H9 (cell line): ENCODE data around the gene BFSP1. TPM values are rescaled to one million over a fixed set of nuclear protein-coding genes. Genes with fewer than 3 reads are reported as not detected.
A peak's percentile ranks its signal among the peaks of the same experiment; 100 is the strongest.

Experiments used
- DNase-seq: peaks from one replicate; pipeline ENCODE4 v3.0.0-alpha.2; 2017
- H2AFZ ChIP-seq: one replicate; pipeline ENCODE4 v1.6.1; 2013; ENCODE audit warnings: mild to moderate bottlenecking, low read length, control low read depth, moderate library complexity
- H2AK5ac ChIP-seq: 2 replicates; pipeline ENCODE4 v1.6.1; 2013; ENCODE audit warnings: low read length, control low read depth, mixed read lengths; ENCODE audit not compliant: insufficient read length
- H2BK120ac ChIP-seq: one replicate; pipeline ENCODE4 v1.6.1; 2013; ENCODE audit warnings: low read depth, mild to moderate bottlenecking, low read length, control low read depth, inconsistent platforms; ENCODE audit not compliant: poor library complexity, severe bottlenecking
- H2BK12ac ChIP-seq: 2 replicates; pipeline ENCODE4 v1.6.1; 2013; ENCODE audit warnings: low read length, control low read depth, mixed read lengths, low read depth; ENCODE audit not compliant: insufficient read length
- H2BK15ac ChIP-seq: 2 replicates; pipeline ENCODE4 v1.6.1; 2013; ENCODE audit warnings: low read depth, low read length, control low read depth
- H2BK20ac ChIP-seq: one replicate; pipeline ENCODE4 v1.6.1; 2013; ENCODE audit warnings: low read depth, mild to moderate bottlenecking, low read length, control low read depth, inconsistent platforms; ENCODE audit not compliant: poor library complexity, severe bottlenecking
- H2BK5ac ChIP-seq: 2 replicates; pipeline ENCODE4 v1.6.1; 2013; ENCODE audit warnings: low read length, control low read depth, mixed read lengths; ENCODE audit not compliant: insufficient read length
- H3K14ac ChIP-seq: 2 replicates; pipeline ENCODE4 v1.6.1; 2013; ENCODE audit warnings: low read length, control low read depth; ENCODE audit not compliant: insufficient read depth
- H3K18ac ChIP-seq: 2 replicates; pipeline ENCODE4 v1.6.1; 2013; ENCODE audit warnings: low read depth, mild to moderate bottlenecking, mixed read lengths, low read length, control low read depth; ENCODE audit not compliant: insufficient read length
- H3K23ac ChIP-seq: 2 replicates; pipeline ENCODE4 v1.6.1; 2013; ENCODE audit warnings: low read length, control low read depth, mixed read lengths, low read depth; ENCODE audit not compliant: insufficient read length
- H3K23me2 ChIP-seq: 2 replicates; pipeline ENCODE4 v1.6.1; 2013; ENCODE audit warnings: low read depth, mild to moderate bottlenecking, mixed read lengths, low read length, control low read depth; ENCODE audit not compliant: insufficient read length, poor library complexity, severe bottlenecking
- H3K27ac ChIP-seq: 2 replicates; pipeline ENCODE4 v1.5.1; 2013; ENCODE audit warnings: low read length, control low read depth, mixed read lengths, low read depth; ENCODE audit not compliant: insufficient read length
- H3K27me3 ChIP-seq: 2 replicates; pipeline ENCODE4 v1.6.1; 2013; ENCODE audit warnings: low read length, control low read depth, inconsistent platforms; ENCODE audit not compliant: insufficient read depth
- H3K4ac ChIP-seq: 2 replicates; pipeline ENCODE4 v1.6.1; 2013; ENCODE audit warnings: low read depth, mild to moderate bottlenecking, control low read depth, inconsistent platforms, low read length, moderate library complexity
- H3K4me1 ChIP-seq: 2 replicates; pipeline ENCODE4 v1.6.1; 2013; ENCODE audit warnings: low read length, control low read depth, inconsistent platforms; ENCODE audit not compliant: insufficient read depth
- H3K4me2 ChIP-seq: 2 replicates; pipeline ENCODE4 v1.6.1; 2013; ENCODE audit warnings: low read length, control low read depth, mixed read lengths; ENCODE audit not compliant: insufficient read length, insufficient read depth
- H3K56ac ChIP-seq: 2 replicates; pipeline ENCODE4 v1.6.1; 2013; ENCODE audit warnings: low read depth, mild to moderate bottlenecking, mixed read lengths, low read length, control low read depth; ENCODE audit not compliant: insufficient read length
- H3K79me1 ChIP-seq: 2 replicates; pipeline ENCODE4 v1.6.1; 2013; ENCODE audit warnings: low read depth, mild to moderate bottlenecking, moderate library complexity, low read length, control low read depth, inconsistent platforms; ENCODE audit not compliant: insufficient read depth, poor library complexity, severe bottlenecking
- H3K79me2 ChIP-seq: 2 replicates; pipeline ENCODE4 v1.6.1; 2013; ENCODE audit warnings: low read length, control low read depth, inconsistent platforms; ENCODE audit not compliant: insufficient read depth
- H3K9ac ChIP-seq: 2 replicates; pipeline ENCODE4 v1.6.1; 2013; ENCODE audit warnings: low read length, control low read depth, mixed read lengths; ENCODE audit not compliant: insufficient read length; ENCODE audit errors: extremely low read depth
- H3K9me3 ChIP-seq: one replicate; pipeline ENCODE4 v1.6.1; 2013; ENCODE audit warnings: low read depth, low read length, inconsistent platforms; ENCODE audit not compliant: control insufficient read depth
- H3T11ph ChIP-seq: one replicate; pipeline ENCODE4 v1.6.1; 2013; ENCODE audit warnings: mild to moderate bottlenecking, low read length, control low read depth, inconsistent platforms
- H4K20me1 ChIP-seq: one replicate; pipeline ENCODE4 v1.6.1; 2013; ENCODE audit not compliant: control insufficient read depth, insufficient read length, insufficient read depth
- H4K5ac ChIP-seq: 2 replicates; pipeline ENCODE4 v1.6.1; 2013; ENCODE audit warnings: low read depth, mild to moderate bottlenecking, mixed read lengths, low read length, control low read depth; ENCODE audit not compliant: insufficient read length
- H4K8ac ChIP-seq: replicated peaks from 2 replicates; pipeline ENCODE4 v1.6.1; 2013; ENCODE audit warnings: low read length, control low read depth, mixed read lengths, low read depth; ENCODE audit not compliant: insufficient read length
- H4K91ac ChIP-seq: 2 replicates; pipeline ENCODE4 v1.6.1; 2013; ENCODE audit warnings: low read depth, mild to moderate bottlenecking, moderate library complexity, mixed read lengths, low read length, control low read depth; ENCODE audit not compliant: insufficient read length
- H3K27ac Mint-ChIP-seq, 3 experiments: 2 replicates in 2 of 3; 3 replicates in 1 of 3; pipeline ENCODE4 v1.8.0; 2020 to 2021; ENCODE audit warnings: mixed read lengths in 3 of 3, mild to moderate bottlenecking in 1 of 3, moderate library complexity in 1 of 3
- H3K27me3 Mint-ChIP-seq: 2 replicates; pipeline ENCODE4 v1.8.0; 2021; ENCODE audit warnings: low read depth, mild to moderate bottlenecking, moderate library complexity, mixed read lengths
- H3K36me3 Mint-ChIP-seq, 3 experiments: 2 replicates in 2 of 3; 3 replicates in 1 of 3; pipeline ENCODE4 v1.8.0; 2020 to 2021; ENCODE audit warnings: low read depth in 3 of 3, mixed read lengths in 3 of 3; ENCODE audit not compliant: insufficient read depth in 1 of 3
- H3K4me1 Mint-ChIP-seq, 2 experiments: 2 replicates each; pipeline ENCODE4 v1.8.0; 2020; ENCODE audit warnings: mixed read lengths in 2 of 2
- H3K4me3 Mint-ChIP-seq, 2 experiments: 2 replicates in 1 of 2; 3 replicates in 1 of 2; pipeline ENCODE4 v1.8.0; 2020 to 2021; ENCODE audit warnings: mild to moderate bottlenecking in 2 of 2, mixed read lengths in 2 of 2, moderate library complexity in 1 of 2
- H3K9me3 Mint-ChIP-seq, 2 experiments: 2 replicates in 1 of 2; 3 replicates in 1 of 2; pipeline ENCODE4 v1.8.0; 2020; ENCODE audit warnings: mild to moderate bottlenecking in 2 of 2, mixed read lengths in 2 of 2, moderate library complexity in 1 of 2
- CTCF ChIP-seq: fragments of 200-600 bp; sonication (generic); conservative IDR thresholded peaks from 3 replicates; pipeline ENCODE4 v1.8.0; 2021; ENCODE audit warnings: antibody characterized with exemption, mild to moderate bottlenecking
- WGBS: extraction: QIAGEN DNeasy Blood & Tissue Kit; methylation state at CpG from one replicate; pipeline ENCODE4 v1.1.7; 2013; ENCODE audit warnings: missing lambda C conversion rate, low lambda C conversion rate, mixed read lengths; ENCODE audit not compliant: insufficient read length; ENCODE audit errors: extremely low coverage; 5-methylcytosine and 5-hydroxymethylcytosine counted together
- total RNA-seq: library from RNA; stranded (reverse); gene quantifications from 2 replicates; pipeline ENCODE4 v1.2.1, GENCODE V29; 2021

BFSP1 gene
- total RNA-seq, 1 experiment from 2014 or later = 9.4 TPM

- Histone ChIP-seq H4K8ac (no peak overlapping the region), H3K79me1 (no peaks in the 10 kb centered on the region), H3K18ac (no peak overlapping the region), H4K20me1 (no peaks in the 10 kb centered on the region), H3K79me2 (no peaks in the 10 kb centered on the region), H2BK15ac (no peak overlapping the region), H3K9ac (peak overlapping the region; percentile 62), H2AK5ac (no peak overlapping the region), H3K9me3 (no peaks in the 10 kb centered on the region), H2BK12ac (no peak overlapping the region), H2BK20ac (no peak overlapping the region), H3K27me3 (no peaks in the 10 kb centered on the region), H4K91ac (no peak overlapping the region), H3K56ac (no peak overlapping the region), H2BK5ac (no peak overlapping the region), H3K4ac (no peak overlapping the region), H3T11ph (no peak overlapping the region), H2BK120ac (no peak overlapping the region), H2AFZ (no peak overlapping the region), H4K5ac (no peak overlapping the region), H3K23ac (no peak overlapping the region), H3K4me2 (peak overlapping the region; percentile 52), H3K23me2 (no peaks in the 10 kb centered on the region), H3K4me1 (peaks cover 5% of the 10 kb centered on the region; the same call in 1 of the 2 replicates), H3K14ac (peak overlapping the region; percentile 74; the same call in 1 of the 2 replicates), H3K27ac (no peak overlapping the region)
- no CpG with 5 or more reads among the region's 5 CpGs for WGBS
- H3K27me3 Mint-ChIP-seq = peaks cover 16% of the 10 kb centered on the region
- DNase-seq = no peak
- H3K9me3 Mint-ChIP-seq = peaks cover 0 to 1% of the 10 kb centered on the region in 2 experiments; a peak in 3 of 5 replicates
- H3K4me3 Mint-ChIP-seq = peak overlapping the region; percentile 74 to 93
- peaks cover 24 to 27% of the 10 kb centered on the region in 2 experiments for H3K4me1 Mint-ChIP-seq
- no peak for TF ChIP-seq CTCF
- peak overlapping the region; percentile 83 to 97 (median 92); a peak in 6 of 7 replicates for H3K27ac Mint-ChIP-seq
- H3K36me3 Mint-ChIP-seq = peaks cover 0 to under 1% (median 0%) of the 10 kb centered on the region in 3 experiments; a peak in 3 of 7 replicates
Measured at GRCh38 chr20:17531665-17532025, 466 bp upstream of the BFSP1 start.
